ENCODE data around the gene CXCL11.

Gene CXCL11

DNA sequence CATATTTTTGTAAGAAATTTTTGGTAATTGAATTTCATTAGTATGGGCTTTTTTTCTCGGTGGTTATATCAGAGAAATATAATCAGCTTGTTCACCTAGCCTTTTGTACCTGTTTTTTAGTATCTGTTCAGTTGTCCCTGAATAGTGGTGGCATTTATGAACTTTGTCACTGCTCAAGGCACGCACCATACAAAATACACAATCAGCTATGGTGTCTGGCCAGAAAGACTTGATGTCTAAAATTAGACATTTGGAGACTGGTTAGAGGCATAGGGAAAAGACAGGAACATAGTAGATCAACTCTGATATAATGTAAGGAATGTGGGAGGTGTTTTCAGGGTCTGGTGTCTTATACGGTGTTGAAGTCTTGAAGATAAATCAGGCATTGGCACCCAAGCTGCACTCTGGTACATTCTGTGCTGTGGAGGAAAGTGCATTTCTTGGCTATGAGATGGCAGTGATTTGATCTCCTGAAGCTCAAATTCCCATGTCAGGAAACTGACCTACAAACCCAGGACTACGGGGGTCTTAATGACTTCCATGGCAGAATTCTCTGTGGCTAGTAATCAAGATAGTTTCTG lies 42.3 kb upstream of the CXCL11 start:
- Histone ChIP-seq H3K4me2 (ENCODE audit: low read length) (no peak overlapping the region), H3K9me2 (ENCODE audit: low read depth, low read length) (no peaks in the 10 kb centered on the region), H3F3A (ENCODE audit: insufficient read depth, low read length) (no peaks in the 10 kb centered on the region), H3K9me3 (ENCODE audit: low read length) (no peaks in the 10 kb centered on the region), H3K36me3 (ENCODE audit: insufficient read depth, low read length) (no peaks in the 10 kb centered on the region), H3K79me2 (ENCODE audit: insufficient read depth, low read length) (no peaks in the 10 kb centered on the region), H3K27ac (ENCODE audit: low read depth, low read length, poor library complexity, severe bottlenecking) (no peak overlapping the region), H3K4me3 (ENCODE audit: low read depth, low read length, poor library complexity, severe bottlenecking) (no peak overlapping the region), H3K27me3 (ENCODE audit: insufficient read depth, low read length) (peaks cover 4% of the 10 kb centered on the region; the same call in 1 of the 2 replicates), H3K4me1 (ENCODE audit: insufficient read depth, low read length, severe bottlenecking) (no peaks in the 10 kb centered on the region), H4K20me1 (ENCODE audit: insufficient read depth, low read length) (no peaks in the 10 kb centered on the region), H3K9ac (ENCODE audit: low read length) (no peak overlapping the region), H2AFZ (ENCODE audit: low read length) (no peak overlapping the region)
- TF ChIP-seq EZH2 (IDR thresholded peaks at IDR 0.05; ENCODE audit: borderline replicate concordance, low read length), result no peak
- TF ChIP-seq, protein P1, sequence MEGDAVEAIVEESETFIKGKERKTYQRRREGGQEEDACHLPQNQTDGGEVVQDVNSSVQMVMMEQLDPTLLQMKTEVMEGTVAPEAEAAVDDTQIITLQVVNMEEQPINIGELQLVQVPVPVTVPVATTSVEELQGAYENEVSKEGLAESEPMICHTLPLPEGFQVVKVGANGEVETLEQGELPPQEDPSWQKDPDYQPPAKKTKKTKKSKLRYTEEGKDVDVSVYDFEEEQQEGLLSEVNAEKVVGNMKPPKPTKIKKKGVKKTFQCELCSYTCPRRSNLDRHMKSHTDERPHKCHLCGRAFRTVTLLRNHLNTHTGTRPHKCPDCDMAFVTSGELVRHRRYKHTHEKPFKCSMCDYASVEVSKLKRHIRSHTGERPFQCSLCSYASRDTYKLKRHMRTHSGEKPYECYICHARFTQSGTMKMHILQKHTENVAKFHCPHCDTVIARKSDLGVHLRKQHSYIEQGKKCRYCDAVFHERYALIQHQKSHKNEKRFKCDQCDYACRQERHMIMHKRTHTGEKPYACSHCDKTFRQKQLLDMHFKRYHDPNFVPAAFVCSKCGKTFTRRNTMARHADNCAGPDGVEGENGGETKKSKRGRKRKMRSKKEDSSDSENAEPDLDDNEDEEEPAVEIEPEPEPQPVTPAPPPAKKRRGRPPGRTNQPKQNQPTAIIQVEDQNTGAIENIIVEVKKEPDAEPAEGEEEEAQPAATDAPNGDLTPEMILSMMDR (IDR thresholded peaks at IDR 0.05; ENCODE audit: low read length), result no peak

DNA sequence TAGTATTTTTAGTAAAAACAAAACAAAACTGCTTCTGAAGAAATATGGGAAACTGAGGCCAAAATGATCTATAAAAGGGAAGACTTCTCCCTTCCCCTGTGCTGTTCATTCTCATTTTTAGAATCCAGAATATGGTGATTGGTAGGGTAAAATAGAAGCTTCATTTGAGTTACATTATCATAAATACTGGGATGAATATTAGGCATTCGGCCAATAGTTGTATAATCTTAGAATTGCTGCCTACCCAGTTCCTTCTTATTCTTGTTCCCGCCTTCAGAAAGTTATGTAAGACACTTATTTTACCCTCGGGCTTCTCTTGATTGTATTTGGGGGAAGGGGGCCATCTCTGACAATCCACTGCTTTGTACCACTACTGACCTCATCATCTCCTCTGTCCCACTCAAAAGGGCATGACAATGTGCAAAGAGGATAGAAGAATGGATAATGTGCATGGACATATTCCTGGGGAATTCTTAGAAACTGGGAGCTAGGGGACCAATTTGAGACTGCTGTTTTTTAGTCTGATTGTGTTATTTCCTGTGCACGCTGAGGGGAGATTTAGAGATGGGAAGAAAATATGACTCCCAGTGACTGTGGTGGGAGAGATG lies 39.2 kb upstream of the CXCL11 start:
- H4K20me1 ChIP-seq (ENCODE audit: insufficient read depth, low read length), result no peaks in the 10 kb centered on the region
- no peak overlapping the region for H3K4me2 ChIP-seq (ENCODE audit: low read length)
- no peak for TF ChIP-seq EZH2 (IDR thresholded peaks at IDR 0.05; ENCODE audit: borderline replicate concordance, low read length)
- TF ChIP-seq, protein P1 (IDR thresholded peaks at IDR 0.05; ENCODE audit: low read length), result no peak
- no peaks in the 10 kb centered on the region for H3F3A ChIP-seq (ENCODE audit: insufficient read depth, low read length)
- no peaks in the 10 kb centered on the region for H3K9me2 ChIP-seq (ENCODE audit: low read depth, low read length)
- no peaks in the 10 kb centered on the region for H3K79me2 ChIP-seq (ENCODE audit: insufficient read depth, low read length)
- no peak overlapping the region for H3K4me3 ChIP-seq (ENCODE audit: low read depth, low read length, poor library complexity, severe bottlenecking)
- H3K27ac ChIP-seq (ENCODE audit: low read depth, low read length, poor library complexity, severe bottlenecking), result no peak overlapping the region
- H2AFZ ChIP-seq (ENCODE audit: low read length), result no peak overlapping the region
- H3K36me3 ChIP-seq (ENCODE audit: insufficient read depth, low read length), result no peaks in the 10 kb centered on the region
- no peak overlapping the region for H3K9ac ChIP-seq (ENCODE audit: low read length)
- no peaks in the 10 kb centered on the region for H3K9me3 ChIP-seq (ENCODE audit: low read length)
- no peaks in the 10 kb centered on the region for H3K27me3 ChIP-seq (ENCODE audit: insufficient read depth, low read length)
- no peaks in the 10 kb centered on the region for H3K4me1 ChIP-seq (ENCODE audit: insufficient read depth, low read length, severe bottlenecking)

DNA sequence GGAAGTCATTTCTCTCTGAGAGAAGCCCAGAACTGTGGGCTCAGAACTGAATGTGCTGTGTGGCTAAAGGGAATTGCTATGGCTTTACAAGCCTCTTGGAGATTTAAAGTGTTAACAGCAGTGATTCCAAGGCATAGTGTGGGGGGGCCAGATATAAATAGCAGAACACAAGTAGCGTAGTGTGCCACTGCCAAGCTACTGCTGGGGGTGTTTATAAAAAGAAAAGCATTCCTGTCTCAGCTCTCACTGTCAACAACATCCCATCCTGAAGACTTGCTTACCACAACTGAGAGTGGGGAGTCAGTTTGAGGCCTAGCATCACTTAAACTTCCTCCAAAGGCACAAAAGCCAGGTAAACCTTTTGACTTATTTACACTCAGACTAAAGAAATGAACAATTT lies 38.6 kb upstream of the CXCL11 start, which contains the start of gene ART3:
Gene ART3, plus strand, starts transcription at position 242 of the 400 bp plus-strand sequence. CDS start 1,181 bp downstream, outside the sequence.
- TF ChIP-seq EZH2 (IDR thresholded peaks at IDR 0.05; ENCODE audit: borderline replicate concordance, low read length), result no peak
- TF ChIP-seq, protein P1 (IDR thresholded peaks at IDR 0.05; ENCODE audit: low read length), result no peak
- no peak within 1 kb of the TSS for H3K9ac ChIP-seq (ENCODE audit: low read length)
- no peak within 1 kb of the TSS for H2AFZ ChIP-seq (ENCODE audit: low read length)
- no peaks in the 10 kb centered on the region for H3F3A ChIP-seq (ENCODE audit: insufficient read depth, low read length)
- no peaks in the 10 kb centered on the region for H3K27me3 ChIP-seq (ENCODE audit: insufficient read depth, low read length)
- H3K4me3 ChIP-seq (ENCODE audit: low read depth, low read length, poor library complexity, severe bottlenecking), result no peak within 1 kb of the TSS
- H3K4me2 ChIP-seq (ENCODE audit: low read length), result no peak within 1 kb of the TSS
- no peak within 1 kb of the TSS for H3K27ac ChIP-seq (ENCODE audit: low read depth, low read length, poor library complexity, severe bottlenecking)
- H3K9me3 ChIP-seq (ENCODE audit: low read length), result no peaks in the 10 kb centered on the region
- no peaks in the 10 kb centered on the region for H4K20me1 ChIP-seq (ENCODE audit: insufficient read depth, low read length)
- H3K36me3 ChIP-seq (ENCODE audit: insufficient read depth, low read length), result no peaks in the 10 kb centered on the region
- no peaks in the 10 kb centered on the region for H3K9me2 ChIP-seq (ENCODE audit: low read depth, low read length)
- H3K4me1 ChIP-seq (ENCODE audit: insufficient read depth, low read length, severe bottlenecking), result no peaks in the 10 kb centered on the region
- H3K79me2 ChIP-seq (ENCODE audit: insufficient read depth, low read length), result no peaks in the 10 kb centered on the region

All from OCI-LY1 (cell line).